GM19455 (cell line): ENCODE measurements around the gene CCZ1.
"Not testable (repeated sequence)": the region's sequence is repeated elsewhere in the genome, so short reads cannot be mapped to it uniquely, and the experiment has no call there.

Experiments used
- ATAC-seq: cut with Tn5 transposase; IDR thresholded peaks from one replicate; pipeline ENCODE4 v1.9.1; 2021; ENCODE audit not compliant: unreplicated experiment

Gene CCZ1

DNA sequence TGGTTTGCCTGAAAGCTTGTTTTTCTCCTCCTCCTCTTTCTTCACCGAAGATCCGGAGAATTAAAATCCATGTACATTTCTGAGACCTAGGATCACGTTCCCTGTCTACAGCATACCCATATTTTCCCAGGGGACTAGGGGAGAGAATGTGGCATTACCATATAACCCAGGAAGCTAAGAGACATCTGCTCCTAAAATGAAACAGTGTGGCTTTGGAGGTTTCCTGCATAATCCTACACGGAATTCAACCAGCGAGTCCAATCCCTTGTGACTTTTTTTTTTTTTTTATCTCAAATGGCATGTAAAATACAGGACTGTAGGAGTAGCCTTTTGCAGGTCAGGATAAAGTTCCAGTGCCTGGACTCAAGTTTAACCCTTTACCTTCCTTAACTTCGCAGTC lies 10.3 kb downstream of the CCZ1 start:
- not testable (repeated sequence) for ATAC-seq

GRCh38 chr7:5916529-5916928 lies 18.0 kb downstream of the CCZ1 start:
- ATAC-seq, result not testable (repeated sequence)

DNA sequence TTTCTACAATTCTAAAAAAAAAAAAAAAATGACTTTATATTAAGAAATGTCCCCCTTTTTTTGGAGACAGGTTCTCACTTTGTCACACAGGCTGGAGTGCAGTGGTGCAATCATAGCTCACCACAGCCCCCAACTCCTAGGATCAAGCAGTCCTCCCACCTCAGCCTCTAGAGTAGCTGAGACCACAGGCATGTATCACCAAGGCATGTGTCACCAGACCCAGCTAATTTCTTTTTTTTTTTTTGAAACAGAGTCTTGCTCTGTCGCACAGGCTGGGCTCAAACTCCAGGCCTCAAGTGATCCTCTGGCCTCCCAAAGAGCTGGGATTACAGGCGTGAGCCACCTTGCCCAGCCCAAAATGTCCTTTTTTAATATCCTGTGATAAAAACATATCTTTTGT lies 25.6 kb downstream of the CCZ1 start:
- not testable (repeated sequence) for ATAC-seq

- not testable (repeated sequence) for ATAC-seq
Observed at GRCh38 chr7:5924630-5925029, 26.1 kb downstream of the CCZ1 start.

- ATAC-seq, result not testable (repeated sequence)
Observed at GRCh38 chr7:5926263-5926870, 27.8 kb downstream of the CCZ1 start.

- ATAC-seq, result not testable (repeated sequence)
Observed at GRCh38 chr7:5930290-5930689, 31.8 kb downstream of the CCZ1 start.

DNA sequence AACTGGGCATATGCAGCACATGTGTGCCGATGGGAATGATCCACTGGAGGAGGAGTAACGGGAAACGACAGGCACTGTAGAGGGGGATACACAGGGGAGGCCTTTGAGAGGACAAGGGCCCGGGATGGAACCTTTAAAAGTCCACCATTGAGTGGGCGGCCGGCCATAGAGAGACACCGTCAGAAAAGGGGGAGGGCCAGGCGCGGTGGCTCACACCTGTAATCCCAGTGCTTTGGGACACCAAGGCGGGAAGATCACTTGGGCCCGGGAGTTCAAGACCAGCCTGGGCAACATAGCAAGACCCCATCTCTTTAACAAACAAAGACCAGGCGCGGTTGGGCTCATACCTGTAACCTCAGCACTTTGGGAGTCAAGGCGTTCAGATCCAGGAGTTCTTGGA lies 32.7 kb downstream of the CCZ1 start:
- not testable (repeated sequence) for ATAC-seq

DNA sequence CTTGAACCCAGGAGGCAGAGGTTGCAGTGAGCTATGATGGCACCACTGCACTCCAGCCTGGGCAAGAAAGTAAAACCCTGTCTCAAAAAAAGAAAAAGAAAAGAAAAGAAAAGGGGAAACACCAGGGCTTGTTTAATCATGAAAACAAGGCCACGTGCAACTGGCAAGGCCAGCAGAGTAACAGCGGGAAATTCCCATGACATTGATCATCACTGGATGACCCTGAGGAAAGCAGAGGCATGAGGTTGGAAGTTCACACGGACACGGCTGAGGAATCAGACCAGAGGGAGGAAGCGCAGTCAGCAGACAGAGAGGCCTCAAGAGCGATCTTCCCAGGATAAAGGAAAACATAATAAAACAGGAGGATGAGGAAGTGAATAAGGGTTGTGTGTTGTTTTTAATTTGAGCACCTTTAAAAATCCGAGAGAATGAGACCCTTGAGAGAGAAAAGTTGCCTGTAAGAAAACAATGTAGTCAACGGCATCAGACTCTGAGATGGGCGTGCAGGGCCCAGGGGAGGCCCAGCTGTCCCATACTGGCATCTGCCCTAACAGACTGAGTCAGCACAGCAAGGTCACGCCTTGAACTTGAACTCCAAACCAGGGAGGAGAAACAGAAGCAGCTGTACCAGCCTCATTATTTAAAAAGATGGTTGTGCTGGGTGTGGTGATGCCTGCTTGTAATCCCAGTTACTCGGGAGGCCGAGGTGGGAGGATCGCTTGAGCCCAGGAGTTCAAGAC lies 33.5 kb downstream of the CCZ1 start:
- not testable (repeated sequence) for ATAC-seq

DNA sequence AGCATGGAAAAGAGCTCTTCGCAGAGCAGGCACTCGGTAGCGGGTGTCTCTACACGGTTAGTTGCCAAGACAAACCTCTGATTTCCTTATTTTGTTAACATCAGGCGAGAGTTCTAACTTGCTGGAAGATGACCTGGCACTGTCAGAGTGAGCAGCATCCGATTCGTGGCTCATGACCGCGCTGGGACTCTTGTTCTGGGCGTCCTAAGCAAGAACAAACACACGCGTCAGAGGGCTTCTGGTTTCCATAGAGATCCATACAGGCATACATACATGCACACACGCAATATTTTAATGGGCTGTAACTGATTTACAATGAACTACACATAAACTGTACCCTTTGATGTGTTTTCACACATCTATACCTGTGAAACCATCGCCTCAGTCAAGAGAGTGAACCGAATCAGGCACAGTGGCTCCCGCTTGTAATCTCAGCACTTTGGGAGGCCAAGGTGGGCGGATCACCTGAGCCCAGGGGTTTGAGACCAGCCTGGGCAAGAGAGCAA lies 36.5 kb downstream of the CCZ1 start:
- ATAC-seq, result not testable (repeated sequence)

GRCh38 chr7:5963205-5963604 lies 64.7 kb downstream of the CCZ1 start:
- ATAC-seq, result not testable (repeated sequence)

GRCh38 chr7:5963810-5964209 lies 65.3 kb downstream of the CCZ1 start:
- not testable (repeated sequence) for ATAC-seq

DNA sequence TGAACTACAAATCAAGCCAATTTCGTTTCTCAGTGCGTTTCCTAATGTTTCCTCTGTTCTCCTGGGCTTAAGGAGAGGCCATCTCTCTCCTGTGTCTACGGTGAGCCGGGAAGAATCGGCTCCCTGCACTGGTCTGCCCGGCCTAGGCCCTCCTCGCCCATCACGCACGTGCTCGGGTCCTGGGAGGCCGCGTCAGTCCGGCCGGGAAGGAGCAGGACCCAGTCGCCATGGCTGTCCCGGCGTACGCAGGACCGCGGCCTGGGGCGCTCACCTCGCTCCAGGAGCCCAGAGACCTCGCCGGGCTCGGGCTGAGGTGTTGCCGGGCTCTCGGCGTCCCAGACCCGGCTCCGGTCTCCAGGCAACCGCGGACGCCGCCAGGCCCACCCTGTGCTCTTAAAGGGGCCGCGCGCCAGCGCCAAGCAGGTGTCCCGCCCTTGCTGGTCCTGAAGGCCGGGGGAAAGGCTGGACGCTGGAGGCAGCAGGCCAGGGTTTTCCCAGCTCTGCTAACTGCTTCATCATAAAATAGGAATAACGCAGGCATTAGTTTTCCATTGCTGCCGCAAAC lies 71.9 kb downstream of the CCZ1 start, which contains the start of gene RSPH10B:
RSPH10B (minus strand) TSS at position 343 of the 565 bp plus-strand sequence. CDS start 3,573 bp downstream, outside the sequence.
- not testable (repeated sequence) for ATAC-seq

DNA sequence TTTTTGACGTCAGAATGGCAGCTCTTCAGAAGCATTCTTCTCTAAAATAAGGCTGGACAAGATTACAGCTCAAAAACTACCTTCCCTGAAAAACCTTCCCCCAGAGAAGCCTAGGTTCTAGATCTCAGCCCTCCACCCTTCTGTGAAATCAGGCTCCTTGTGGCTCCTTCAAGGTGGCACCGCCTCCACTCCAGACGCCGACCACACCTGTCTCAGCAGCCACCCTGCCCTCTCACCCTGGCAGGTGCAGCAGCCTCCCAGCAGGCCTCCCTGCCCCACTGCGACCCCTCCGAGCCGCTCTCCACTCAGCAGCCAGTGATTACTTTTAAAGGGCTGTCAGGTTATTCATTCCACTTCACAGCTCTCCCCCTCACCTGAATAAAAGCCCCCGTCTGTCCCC lies 75.0 kb downstream of the CCZ1 start:
- not testable (repeated sequence) for ATAC-seq
